ENCODE results near the gene SEPTIN14.

- TF ChIP-seq TCF7L2 (IDR thresholded peaks at IDR 0.05; ENCODE audit: borderline replicate concordance, extremely low read depth, insufficient read depth, insufficient read length): no peak
- no peak for TF ChIP-seq EZH2 (IDR thresholded peaks at IDR 0.05)
- TF ChIP-seq CTCF (IDR thresholded peaks at IDR 0.05 in 2 of 3, conservative IDR thresholded peaks at IDR 0.05 in 1 of 3; ENCODE audit: borderline replicate concordance in 1 of 3, insufficient read depth in 1 of 3, low read depth in 2 of 3, low read length in 2 of 3): no peak
- no peak for TF ChIP-seq REST (IDR thresholded peaks at IDR 0.05; ENCODE audit: low read depth)
- no peak for TF ChIP-seq POLR2A (IDR thresholded peaks at IDR 0.05; ENCODE audit: borderline replicate concordance, extremely low read depth, insufficient read depth, insufficient read length)
- no peak for TF ChIP-seq MAX (IDR thresholded peaks at IDR 0.05)
Measured at GRCh38 chr7:55898287-55898686, 35.7 kb upstream of the SEPTIN14 start.
